ENCODE data around the gene PTTG1IP2. TPM values are rescaled to one million over a fixed set of nuclear protein-coding genes. Genes with fewer than 3 reads are reported as not detected.

PTTG1IP2 gene
- total RNA-seq, 1 experiment from 2014 or later, result not detected

DNA sequence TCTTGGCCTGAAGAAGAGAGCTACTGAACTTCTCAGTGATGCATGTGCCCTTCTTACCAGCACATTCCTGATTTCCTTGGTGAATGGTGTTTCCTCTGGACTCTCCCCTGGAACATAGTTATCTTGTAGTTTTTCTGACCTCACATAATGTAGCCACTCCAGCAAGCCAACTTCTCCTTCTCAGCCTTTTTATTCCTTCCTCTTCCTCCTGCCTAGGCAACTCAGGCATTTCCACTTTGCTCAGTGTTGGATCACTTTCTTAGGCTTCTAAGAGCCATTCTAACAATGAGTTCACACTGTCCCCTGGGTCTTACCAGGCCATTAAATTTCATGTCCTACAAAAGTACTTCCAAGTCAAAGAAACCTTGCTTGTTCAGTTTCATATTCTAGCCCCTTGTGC lies 3.6 kb upstream of the PTTG1IP2 start:
- CTCF ChIA-PET, result interaction anchor here (1.2 kb wide), 1 partner anchor 10 kb away, joined by 3 read pairs; no protein-coding TSS in a partner anchor
- Histone ChIP-seq H4K20me1 (ENCODE audit: insufficient read depth) (no peaks in the 10 kb centered on the region), H3K4me2 (ENCODE audit: low read length) (no peak overlapping the region), H2AFZ (ENCODE audit: low read depth, low read length, poor library complexity, severe bottlenecking) (no peak overlapping the region), H3K9me2 (ENCODE audit: insufficient read depth) (no peaks in the 10 kb centered on the region), H3K27me3 (ENCODE audit: insufficient read depth, low read length) (no peaks in the 10 kb centered on the region), H3K36me3 (ENCODE audit: control insufficient read depth in 1 of 2, insufficient read depth in 2 of 2, low read length in 2 of 2) (no peaks in the 10 kb centered on the region), H3K27ac (ENCODE audit: low read depth, low read length) (no peak overlapping the region), H3K9ac (ENCODE audit: low read length) (no peak overlapping the region), H3K79me2 (ENCODE audit: insufficient read depth, low read length) (no peaks in the 10 kb centered on the region), H3K4me1 (ENCODE audit: control insufficient read depth in 1 of 2, insufficient read depth in 2 of 2, low read length in 2 of 2) (no peaks in the 10 kb centered on the region), H3K4me3 (replicated peaks in 1 of 2; ENCODE audit: low read depth in 1 of 2, low read length in 2 of 2) (no peak overlapping the region), H3K9me3 (ENCODE audit: control insufficient read depth in 1 of 2, insufficient read depth in 1 of 2, low read depth in 1 of 2, low read length in 2 of 2) (no peaks in the 10 kb centered on the region)
- BruUV-seq (replicated peaks), result no TSS peak
- intact Hi-C loops (cut with micrococcal nuclease), result no loop called here
- RAD21 ChIA-PET (ENCODE audit: low non-redundant PET in 1 of 2, low total read pairs in 2 of 2, uncharacterized antibody in 2 of 2, unreplicated experiment in 2 of 2), result no interaction called here
- DNase-seq (ENCODE audit: low read depth, low spot score) (no peak), ATAC-seq (no peak)
- TF ChIP-seq POLR2AphosphoS5 (IDR thresholded peaks at IDR 0.05; ENCODE audit: low read depth, low read length), result no peak
- TF ChIP-seq, protein P1, sequence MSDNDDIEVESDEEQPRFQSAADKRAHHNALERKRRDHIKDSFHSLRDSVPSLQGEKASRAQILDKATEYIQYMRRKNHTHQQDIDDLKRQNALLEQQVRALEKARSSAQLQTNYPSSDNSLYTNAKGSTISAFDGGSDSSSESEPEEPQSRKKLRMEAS (IDR thresholded peaks at IDR 0.05), result no peak
- no peak for TF ChIP-seq CEBPB (IDR thresholded peaks at IDR 0.05; ENCODE audit: low read depth)
- no peak for TF ChIP-seq RAD21 (IDR thresholded peaks at IDR 0.05; ENCODE audit: low read depth)
- TF ChIP-seq EZH2phosphoT487 (IDR thresholded peaks at IDR 0.05; ENCODE audit: borderline replicate concordance), result no peak
- no peak for TF ChIP-seq ZNF274 (IDR thresholded peaks at IDR 0.05; ENCODE audit: low read depth, low read length)
- TF ChIP-seq, protein P2, sequence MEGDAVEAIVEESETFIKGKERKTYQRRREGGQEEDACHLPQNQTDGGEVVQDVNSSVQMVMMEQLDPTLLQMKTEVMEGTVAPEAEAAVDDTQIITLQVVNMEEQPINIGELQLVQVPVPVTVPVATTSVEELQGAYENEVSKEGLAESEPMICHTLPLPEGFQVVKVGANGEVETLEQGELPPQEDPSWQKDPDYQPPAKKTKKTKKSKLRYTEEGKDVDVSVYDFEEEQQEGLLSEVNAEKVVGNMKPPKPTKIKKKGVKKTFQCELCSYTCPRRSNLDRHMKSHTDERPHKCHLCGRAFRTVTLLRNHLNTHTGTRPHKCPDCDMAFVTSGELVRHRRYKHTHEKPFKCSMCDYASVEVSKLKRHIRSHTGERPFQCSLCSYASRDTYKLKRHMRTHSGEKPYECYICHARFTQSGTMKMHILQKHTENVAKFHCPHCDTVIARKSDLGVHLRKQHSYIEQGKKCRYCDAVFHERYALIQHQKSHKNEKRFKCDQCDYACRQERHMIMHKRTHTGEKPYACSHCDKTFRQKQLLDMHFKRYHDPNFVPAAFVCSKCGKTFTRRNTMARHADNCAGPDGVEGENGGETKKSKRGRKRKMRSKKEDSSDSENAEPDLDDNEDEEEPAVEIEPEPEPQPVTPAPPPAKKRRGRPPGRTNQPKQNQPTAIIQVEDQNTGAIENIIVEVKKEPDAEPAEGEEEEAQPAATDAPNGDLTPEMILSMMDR (IDR thresholded peaks at IDR 0.05 in 2 of 3, conservative IDR thresholded peaks at IDR 0.05 in 1 of 3; ENCODE audit: borderline replicate concordance in 1 of 3, insufficient read depth in 1 of 3, low read depth in 2 of 3, low read length in 2 of 3), result no peak
- TF ChIP-seq CBX3 (IDR thresholded peaks at IDR 0.05; ENCODE audit: low read depth), result no peak
- no peak for TF ChIP-seq JUND (IDR thresholded peaks at IDR 0.05)
- TF ChIP-seq ZFX (IDR thresholded peaks at IDR 0.05), result no peak
- TF ChIP-seq FOSL1 (IDR thresholded peaks at IDR 0.05; ENCODE audit: low read depth), result no peak
- TF ChIP-seq, protein P3, sequence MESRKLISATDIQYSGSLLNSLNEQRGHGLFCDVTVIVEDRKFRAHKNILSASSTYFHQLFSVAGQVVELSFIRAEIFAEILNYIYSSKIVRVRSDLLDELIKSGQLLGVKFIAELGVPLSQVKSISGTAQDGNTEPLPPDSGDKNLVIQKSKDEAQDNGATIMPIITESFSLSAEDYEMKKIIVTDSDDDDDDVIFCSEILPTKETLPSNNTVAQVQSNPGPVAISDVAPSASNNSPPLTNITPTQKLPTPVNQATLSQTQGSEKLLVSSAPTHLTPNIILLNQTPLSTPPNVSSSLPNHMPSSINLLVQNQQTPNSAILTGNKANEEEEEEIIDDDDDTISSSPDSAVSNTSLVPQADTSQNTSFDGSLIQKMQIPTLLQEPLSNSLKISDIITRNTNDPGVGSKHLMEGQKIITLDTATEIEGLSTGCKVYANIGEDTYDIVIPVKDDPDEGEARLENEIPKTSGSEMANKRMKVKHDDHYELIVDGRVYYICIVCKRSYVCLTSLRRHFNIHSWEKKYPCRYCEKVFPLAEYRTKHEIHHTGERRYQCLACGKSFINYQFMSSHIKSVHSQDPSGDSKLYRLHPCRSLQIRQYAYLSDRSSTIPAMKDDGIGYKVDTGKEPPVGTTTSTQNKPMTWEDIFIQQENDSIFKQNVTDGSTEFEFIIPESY (IDR thresholded peaks at IDR 0.05; ENCODE audit: extremely low read depth, insufficient replicate concordance, low read length), result no peak
- TF ChIP-seq, protein P4, sequence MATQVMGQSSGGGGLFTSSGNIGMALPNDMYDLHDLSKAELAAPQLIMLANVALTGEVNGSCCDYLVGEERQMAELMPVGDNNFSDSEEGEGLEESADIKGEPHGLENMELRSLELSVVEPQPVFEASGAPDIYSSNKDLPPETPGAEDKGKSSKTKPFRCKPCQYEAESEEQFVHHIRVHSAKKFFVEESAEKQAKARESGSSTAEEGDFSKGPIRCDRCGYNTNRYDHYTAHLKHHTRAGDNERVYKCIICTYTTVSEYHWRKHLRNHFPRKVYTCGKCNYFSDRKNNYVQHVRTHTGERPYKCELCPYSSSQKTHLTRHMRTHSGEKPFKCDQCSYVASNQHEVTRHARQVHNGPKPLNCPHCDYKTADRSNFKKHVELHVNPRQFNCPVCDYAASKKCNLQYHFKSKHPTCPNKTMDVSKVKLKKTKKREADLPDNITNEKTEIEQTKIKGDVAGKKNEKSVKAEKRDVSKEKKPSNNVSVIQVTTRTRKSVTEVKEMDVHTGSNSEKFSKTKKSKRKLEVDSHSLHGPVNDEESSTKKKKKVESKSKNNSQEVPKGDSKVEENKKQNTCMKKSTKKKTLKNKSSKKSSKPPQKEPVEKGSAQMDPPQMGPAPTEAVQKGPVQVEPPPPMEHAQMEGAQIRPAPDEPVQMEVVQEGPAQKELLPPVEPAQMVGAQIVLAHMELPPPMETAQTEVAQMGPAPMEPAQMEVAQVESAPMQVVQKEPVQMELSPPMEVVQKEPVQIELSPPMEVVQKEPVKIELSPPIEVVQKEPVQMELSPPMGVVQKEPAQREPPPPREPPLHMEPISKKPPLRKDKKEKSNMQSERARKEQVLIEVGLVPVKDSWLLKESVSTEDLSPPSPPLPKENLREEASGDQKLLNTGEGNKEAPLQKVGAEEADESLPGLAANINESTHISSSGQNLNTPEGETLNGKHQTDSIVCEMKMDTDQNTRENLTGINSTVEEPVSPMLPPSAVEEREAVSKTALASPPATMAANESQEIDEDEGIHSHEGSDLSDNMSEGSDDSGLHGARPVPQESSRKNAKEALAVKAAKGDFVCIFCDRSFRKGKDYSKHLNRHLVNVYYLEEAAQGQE (IDR thresholded peaks at IDR 0.05; ENCODE audit: low read depth), result no peak
- no peak for TF ChIP-seq POLR2A (IDR thresholded peaks at IDR 0.05; ENCODE audit: borderline replicate concordance, extremely low read depth, insufficient read depth, insufficient read length)
- TF ChIP-seq ELF1 (IDR thresholded peaks at IDR 0.05; ENCODE audit: borderline replicate concordance, low read depth), result no peak
- TF ChIP-seq SP1 (IDR thresholded peaks at IDR 0.05; ENCODE audit: low read depth), result no peak
- TF ChIP-seq SRF (IDR thresholded peaks at IDR 0.05; ENCODE audit: low read depth), result no peak
- TF ChIP-seq YY1 (IDR thresholded peaks at IDR 0.05; ENCODE audit: extremely low read depth, insufficient replicate concordance, low read depth, low read length), result no peak
- POLR2A ChIA-PET, result no interaction called here

All from HCT116 (cell line).